MM.1S (cell line): ENCODE measurements around the gene KCNH1.

Experiments
- DNase-seq: peaks from one replicate; pipeline ENCODE4 v3.0.0-alpha.2; 2015
- H2AFZ ChIP-seq: fragments of 300-600 bp; sonication (generic); 2 replicates; pipeline ENCODE4 v1.6.0; 2016; ENCODE audit warnings: antibody characterized with exemption, low read length
- H3F3A ChIP-seq: fragments of 300-600 bp; sonication (generic); 2 replicates; pipeline ENCODE4 v1.6.1; 2016; ENCODE audit warnings: mild to moderate bottlenecking, antibody characterized with exemption, low read length, moderate library complexity, mixed read lengths; ENCODE audit not compliant: insufficient read depth
- H3K27ac ChIP-seq: fragments of 300-600 bp; sonication (generic); 2 replicates; pipeline ENCODE4 v1.5.1; 2016; ENCODE audit warnings: mild to moderate bottlenecking, low read length
- H3K27me3 ChIP-seq: fragments of 300-600 bp; sonication (generic); replicated peaks from 2 replicates; pipeline ENCODE4 v1.6.0; 2016; ENCODE audit warnings: low read length; ENCODE audit not compliant: insufficient read depth
- H3K36me3 ChIP-seq: fragments of 300-600 bp; sonication (generic); replicated peaks from 2 replicates; pipeline ENCODE4 v1.6.1; 2016; ENCODE audit warnings: mild to moderate bottlenecking, low read length, mixed read lengths; ENCODE audit not compliant: insufficient read depth
- H3K4me1 ChIP-seq: fragments of 300-600 bp; sonication (generic); 2 replicates; pipeline ENCODE4 v1.6.1; 2016; ENCODE audit warnings: low read length, mixed read lengths
- H3K4me2 ChIP-seq: fragments of 300-600 bp; sonication (generic); 2 replicates; pipeline ENCODE4 v1.6.0; 2016; ENCODE audit warnings: low read depth, low read length
- H3K4me3 ChIP-seq: fragments of 300-600 bp; sonication (generic); 2 replicates; pipeline ENCODE4 v1.5.1; 2016; ENCODE audit warnings: low read length, mixed read lengths
- H3K79me2 ChIP-seq: fragments of 300-600 bp; sonication (generic); 2 replicates; pipeline ENCODE4 v1.6.1; 2016; ENCODE audit warnings: mixed run types, low read length, mixed read lengths
- H3K9ac ChIP-seq: fragments of 300-600 bp; sonication (generic); 2 replicates; pipeline ENCODE4 v1.6.1; 2016; ENCODE audit warnings: low read length, mixed read lengths
- H3K9me2 ChIP-seq: fragments of 300-600 bp; sonication (generic); replicated peaks from 2 replicates; pipeline ENCODE4 v1.6.1; 2016; ENCODE audit warnings: mild to moderate bottlenecking, low read length, mixed read lengths; ENCODE audit not compliant: insufficient read depth
- H3K9me3 ChIP-seq: fragments of 300-600 bp; sonication (generic); replicated peaks from 2 replicates; pipeline ENCODE4 v1.6.1; 2016; ENCODE audit warnings: mild to moderate bottlenecking, low read length, mixed read lengths; ENCODE audit not compliant: insufficient read depth
- H4K20me1 ChIP-seq: fragments of 300-600 bp; sonication (generic); 2 replicates; pipeline ENCODE4 v1.6.1; 2016; ENCODE audit warnings: mild to moderate bottlenecking, low read length, moderate library complexity, mixed read lengths; ENCODE audit not compliant: insufficient read depth
- EZH2 ChIP-seq: fragments of 300-600 bp; sonication (generic); optimal IDR thresholded peaks from 2 replicates; pipeline ENCODE3; 2017; ENCODE audit warnings: low read depth, mild to moderate bottlenecking, antibody characterized with exemption, low read length, mixed read lengths
- EZH2phosphoT487 ChIP-seq: fragments of 300-600 bp; sonication (generic); IDR thresholded peaks from 2 replicates; pipeline ENCODE4 v1.6.1; 2018; ENCODE audit warnings: antibody characterized with exemption, low read length
- TF ChIP-seq, protein P1 (sequence below): fragments of 300-600 bp; sonication (generic); IDR thresholded peaks from 2 replicates; pipeline ENCODE4 v1.5.1; 2016; ENCODE audit warnings: antibody characterized with exemption, low read length, mixed read lengths

The KCNH1 gene

DNA sequence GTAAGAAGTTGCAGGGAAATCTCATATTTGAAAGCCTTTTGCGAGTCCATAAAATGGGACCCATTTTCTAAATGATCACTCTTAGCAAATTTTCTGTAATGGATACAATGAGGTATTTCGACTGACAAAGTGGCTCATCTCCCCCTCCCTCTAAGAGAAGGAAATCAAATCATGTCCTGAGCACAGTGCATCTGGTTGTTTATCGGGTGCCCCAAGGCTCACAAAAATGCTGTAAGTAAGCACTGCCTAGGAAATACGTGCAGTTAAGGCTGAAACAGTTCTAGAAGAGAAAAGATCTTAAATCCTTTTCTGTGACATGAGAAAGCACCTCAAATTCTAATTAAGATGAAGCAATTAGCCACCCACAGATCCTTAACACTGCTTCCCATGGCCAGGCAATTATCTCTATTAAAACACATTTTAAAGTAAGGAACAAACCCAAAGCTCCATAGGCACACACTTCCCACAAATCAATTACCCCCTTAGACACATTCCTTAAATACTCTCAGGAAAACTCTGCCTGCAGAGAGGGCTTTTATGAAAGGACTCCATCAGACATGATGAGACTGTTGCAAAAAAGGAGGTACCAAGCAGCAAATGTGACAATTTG is 216.3 kb downstream of the KCNH1 start:
- Histone ChIP-seq H3K9ac (no peak overlapping the region), H3K9me2 (no peaks in the 10 kb centered on the region), H3K4me2 (no peak overlapping the region), H3K27me3 (no peaks in the 10 kb centered on the region), H3K4me3 (no peak overlapping the region), H3K79me2 (no peaks in the 10 kb centered on the region), H4K20me1 (no peaks in the 10 kb centered on the region), H3K4me1 (no peaks in the 10 kb centered on the region), H2AFZ (no peak overlapping the region), H3K9me3 (no peaks in the 10 kb centered on the region), H3F3A (no peaks in the 10 kb centered on the region), H3K36me3 (no peaks in the 10 kb centered on the region), H3K27ac (no peak overlapping the region)
- TF ChIP-seq, protein P1, sequence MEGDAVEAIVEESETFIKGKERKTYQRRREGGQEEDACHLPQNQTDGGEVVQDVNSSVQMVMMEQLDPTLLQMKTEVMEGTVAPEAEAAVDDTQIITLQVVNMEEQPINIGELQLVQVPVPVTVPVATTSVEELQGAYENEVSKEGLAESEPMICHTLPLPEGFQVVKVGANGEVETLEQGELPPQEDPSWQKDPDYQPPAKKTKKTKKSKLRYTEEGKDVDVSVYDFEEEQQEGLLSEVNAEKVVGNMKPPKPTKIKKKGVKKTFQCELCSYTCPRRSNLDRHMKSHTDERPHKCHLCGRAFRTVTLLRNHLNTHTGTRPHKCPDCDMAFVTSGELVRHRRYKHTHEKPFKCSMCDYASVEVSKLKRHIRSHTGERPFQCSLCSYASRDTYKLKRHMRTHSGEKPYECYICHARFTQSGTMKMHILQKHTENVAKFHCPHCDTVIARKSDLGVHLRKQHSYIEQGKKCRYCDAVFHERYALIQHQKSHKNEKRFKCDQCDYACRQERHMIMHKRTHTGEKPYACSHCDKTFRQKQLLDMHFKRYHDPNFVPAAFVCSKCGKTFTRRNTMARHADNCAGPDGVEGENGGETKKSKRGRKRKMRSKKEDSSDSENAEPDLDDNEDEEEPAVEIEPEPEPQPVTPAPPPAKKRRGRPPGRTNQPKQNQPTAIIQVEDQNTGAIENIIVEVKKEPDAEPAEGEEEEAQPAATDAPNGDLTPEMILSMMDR, result no peak
- no peak for TF ChIP-seq EZH2phosphoT487
- no peak for TF ChIP-seq EZH2
- no peak for DNase-seq

DNA sequence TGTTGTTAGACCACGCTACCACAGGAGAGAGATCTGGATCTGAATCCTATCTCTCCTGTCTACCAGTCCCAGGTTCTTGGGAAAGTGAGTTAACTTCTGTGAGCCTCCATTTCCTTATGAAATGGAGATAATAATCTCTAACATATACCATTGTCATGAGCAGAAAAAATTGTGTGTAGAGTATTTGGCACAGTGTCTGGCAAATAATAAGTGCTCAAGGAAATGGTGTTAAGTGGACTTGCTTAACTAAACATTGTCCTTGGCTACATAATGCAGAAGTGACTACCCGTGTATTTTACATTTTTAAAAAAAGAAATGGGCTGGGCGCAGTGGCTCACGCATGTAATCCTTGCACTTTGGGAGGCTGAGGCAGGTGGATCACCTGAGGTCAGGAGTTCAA is 217.4 kb downstream of the KCNH1 start:
- H3K36me3 ChIP-seq, result no peaks in the 10 kb centered on the region
- H3K27ac ChIP-seq, result no peak overlapping the region
- H3K79me2 ChIP-seq, result no peaks in the 10 kb centered on the region
- H3K27me3 ChIP-seq, result no peaks in the 10 kb centered on the region
- TF ChIP-seq, protein P1, result no peak
- H3F3A ChIP-seq, result no peaks in the 10 kb centered on the region
- no peaks in the 10 kb centered on the region for H3K4me1 ChIP-seq
- H3K9ac ChIP-seq, result no peak overlapping the region
- H3K4me3 ChIP-seq, result no peak overlapping the region
- H3K4me2 ChIP-seq, result no peak overlapping the region
- DNase-seq, result no peak
- H3K9me2 ChIP-seq, result no peaks in the 10 kb centered on the region
- H2AFZ ChIP-seq, result no peak overlapping the region
- H3K9me3 ChIP-seq, result no peaks in the 10 kb centered on the region
- no peaks in the 10 kb centered on the region for H4K20me1 ChIP-seq

DNA sequence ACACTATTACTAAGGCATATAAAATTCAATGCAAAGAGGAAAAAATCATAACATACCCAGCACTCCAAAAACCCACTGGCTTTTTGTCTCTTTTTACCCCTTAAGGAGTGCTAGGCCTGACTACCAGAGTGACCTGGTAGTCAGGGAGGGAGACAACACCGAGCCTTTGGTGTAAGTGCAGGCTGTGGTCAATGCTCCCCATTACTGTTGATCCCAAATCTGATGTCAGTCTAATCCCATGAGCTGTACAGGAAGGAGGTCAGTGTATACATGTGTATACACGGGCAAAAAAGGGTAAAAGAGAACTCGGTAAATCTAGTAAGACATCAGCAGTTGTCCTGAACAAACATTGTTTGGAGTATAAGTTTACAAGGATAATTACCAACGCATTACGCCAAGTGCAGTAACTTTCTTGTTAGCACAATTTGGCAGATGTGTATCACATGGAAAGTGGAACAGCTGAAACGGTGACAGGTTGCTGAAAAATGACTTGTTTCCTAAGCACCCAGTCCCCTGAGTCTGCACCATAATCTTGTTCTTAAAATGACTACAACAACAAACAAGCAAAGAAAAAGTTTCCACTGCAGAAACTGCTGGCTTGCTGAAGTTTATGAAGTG is 217.9 kb downstream of the KCNH1 start:
- H3F3A ChIP-seq, result no peaks in the 10 kb centered on the region
- H3K27ac ChIP-seq, result no peak overlapping the region
- no peaks in the 10 kb centered on the region for H3K27me3 ChIP-seq
- no peak overlapping the region for H3K4me3 ChIP-seq
- TF ChIP-seq EZH2phosphoT487, result no peak
- TF ChIP-seq, protein P1, result no peak
- no peak for TF ChIP-seq EZH2
- no peak for DNase-seq
- H3K9me3 ChIP-seq, result no peaks in the 10 kb centered on the region
- no peak overlapping the region for H3K9ac ChIP-seq
- H3K4me1 ChIP-seq, result no peaks in the 10 kb centered on the region
- no peaks in the 10 kb centered on the region for H3K79me2 ChIP-seq
- no peak overlapping the region for H2AFZ ChIP-seq
- H4K20me1 ChIP-seq, result no peaks in the 10 kb centered on the region
- H3K4me2 ChIP-seq, result no peak overlapping the region
- no peaks in the 10 kb centered on the region for H3K36me3 ChIP-seq
- H3K9me2 ChIP-seq, result no peaks in the 10 kb centered on the region
